Ishikawa (cell line): ENCODE data around the gene TYW5.

ENCODE experiments used
- CEBPB ChIP-seq: IDR thresholded peaks from 2 replicates; pipeline ENCODE4 v1.6.1; 2012
- CREB1 ChIP-seq: IDR thresholded peaks from 2 replicates; pipeline ENCODE4 v1.6.1; 2012; ENCODE audit warnings: low read depth
- EGR1 ChIP-seq: IDR thresholded peaks from 2 replicates; pipeline ENCODE4 v1.6.1; 2012
- EP300 ChIP-seq: IDR thresholded peaks from 2 replicates; pipeline ENCODE4 v1.6.1; 2012; ENCODE audit warnings: borderline replicate concordance
- FOXM1 ChIP-seq: IDR thresholded peaks from 2 replicates; pipeline ENCODE4 v1.6.1; 2012; ENCODE audit warnings: low read depth, borderline replicate concordance
- MAX ChIP-seq: IDR thresholded peaks from 2 replicates; pipeline ENCODE4 v1.6.1; 2012
- NFIC ChIP-seq: IDR thresholded peaks from 2 replicates; pipeline ENCODE4 v1.6.1; 2012
- RAD21 ChIP-seq: IDR thresholded peaks from 2 replicates; pipeline ENCODE4 v1.6.1; 2012; ENCODE audit warnings: low read depth
- TAF1 ChIP-seq: IDR thresholded peaks from 2 replicates; pipeline ENCODE4 v1.6.1; 2012; ENCODE audit warnings: low read depth, mild to moderate bottlenecking
- TCF12 ChIP-seq: IDR thresholded peaks from 2 replicates; pipeline ENCODE4 v1.6.1; 2012; ENCODE audit warnings: low read depth
- TEAD4 ChIP-seq: IDR thresholded peaks from 2 replicates; pipeline ENCODE4 v1.6.1; 2012
- USF1 ChIP-seq: IDR thresholded peaks from 2 replicates; pipeline ENCODE4 v1.6.1; 2012
- YY1 ChIP-seq: IDR thresholded peaks from 2 replicates; pipeline ENCODE4 v1.6.1; 2012; ENCODE audit warnings: low read depth
- ZBTB7A ChIP-seq: IDR thresholded peaks from 2 replicates; pipeline ENCODE4 v1.6.1; 2012; ENCODE audit warnings: low read depth
- TF ChIP-seq, protein P1 (sequence below): IDR thresholded peaks from 2 replicates; pipeline ENCODE4 v1.6.1; 2012; ENCODE audit warnings: low read depth, mild to moderate bottlenecking

Gene TYW5

GRCh38 chr2:199940373-199940772 is 14.9 kb downstream of the TYW5 start:
- TF ChIP-seq NFIC: no peak
- no peak for TF ChIP-seq TAF1
- no peak for TF ChIP-seq ZBTB7A
- TF ChIP-seq CEBPB: no peak
- no peak for TF ChIP-seq YY1
- TF ChIP-seq USF1: no peak
- no peak; the same call in 1 of the 2 replicates for TF ChIP-seq RAD21
- no peak for TF ChIP-seq MAX
- no peak for TF ChIP-seq EGR1
- TF ChIP-seq TEAD4: no peak
- no peak for TF ChIP-seq CREB1
- TF ChIP-seq, protein P1, sequence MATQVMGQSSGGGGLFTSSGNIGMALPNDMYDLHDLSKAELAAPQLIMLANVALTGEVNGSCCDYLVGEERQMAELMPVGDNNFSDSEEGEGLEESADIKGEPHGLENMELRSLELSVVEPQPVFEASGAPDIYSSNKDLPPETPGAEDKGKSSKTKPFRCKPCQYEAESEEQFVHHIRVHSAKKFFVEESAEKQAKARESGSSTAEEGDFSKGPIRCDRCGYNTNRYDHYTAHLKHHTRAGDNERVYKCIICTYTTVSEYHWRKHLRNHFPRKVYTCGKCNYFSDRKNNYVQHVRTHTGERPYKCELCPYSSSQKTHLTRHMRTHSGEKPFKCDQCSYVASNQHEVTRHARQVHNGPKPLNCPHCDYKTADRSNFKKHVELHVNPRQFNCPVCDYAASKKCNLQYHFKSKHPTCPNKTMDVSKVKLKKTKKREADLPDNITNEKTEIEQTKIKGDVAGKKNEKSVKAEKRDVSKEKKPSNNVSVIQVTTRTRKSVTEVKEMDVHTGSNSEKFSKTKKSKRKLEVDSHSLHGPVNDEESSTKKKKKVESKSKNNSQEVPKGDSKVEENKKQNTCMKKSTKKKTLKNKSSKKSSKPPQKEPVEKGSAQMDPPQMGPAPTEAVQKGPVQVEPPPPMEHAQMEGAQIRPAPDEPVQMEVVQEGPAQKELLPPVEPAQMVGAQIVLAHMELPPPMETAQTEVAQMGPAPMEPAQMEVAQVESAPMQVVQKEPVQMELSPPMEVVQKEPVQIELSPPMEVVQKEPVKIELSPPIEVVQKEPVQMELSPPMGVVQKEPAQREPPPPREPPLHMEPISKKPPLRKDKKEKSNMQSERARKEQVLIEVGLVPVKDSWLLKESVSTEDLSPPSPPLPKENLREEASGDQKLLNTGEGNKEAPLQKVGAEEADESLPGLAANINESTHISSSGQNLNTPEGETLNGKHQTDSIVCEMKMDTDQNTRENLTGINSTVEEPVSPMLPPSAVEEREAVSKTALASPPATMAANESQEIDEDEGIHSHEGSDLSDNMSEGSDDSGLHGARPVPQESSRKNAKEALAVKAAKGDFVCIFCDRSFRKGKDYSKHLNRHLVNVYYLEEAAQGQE: no peak
- TF ChIP-seq TCF12: no peak
- no peak for TF ChIP-seq FOXM1
- TF ChIP-seq EP300: no peak

- TF ChIP-seq TAF1 (no peak), EP300 (no peak), NFIC (no peak), FOXM1 (no peak), RAD21 (no peak), CREB1 (no peak), USF1 (no peak), ZBTB7A (no peak), TCF12 (no peak), EGR1 (no peak), YY1 (no peak), TEAD4 (no peak), CEBPB (no peak), MAX (no peak)
- TF ChIP-seq, protein P1: no peak
These were observed 18.7 kb downstream of the TYW5 start for GRCh38 chr2:199936554-199936953.

DNA sequence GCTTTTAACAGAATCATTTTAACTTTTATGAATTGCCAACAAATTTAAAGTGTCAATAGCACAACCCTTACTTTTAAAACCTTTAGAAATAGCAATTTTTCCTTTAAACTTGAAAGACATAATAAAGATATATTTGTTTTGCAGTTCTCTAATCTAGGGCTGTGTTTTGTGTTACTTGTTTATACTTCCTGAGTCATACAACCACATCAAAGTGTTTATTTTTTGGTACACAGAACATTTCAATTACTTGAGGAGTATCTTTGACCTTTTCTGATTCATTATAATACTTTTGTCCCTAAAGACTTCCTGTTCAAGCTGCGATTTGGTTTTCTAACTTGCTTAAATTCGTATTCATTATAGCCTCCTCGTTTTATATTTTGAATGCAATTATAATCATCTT is 21.8 kb downstream of the TYW5 start:
- TF ChIP-seq ZBTB7A (no peak), TEAD4 (no peak), USF1 (no peak), FOXM1 (no peak), NFIC (no peak), TAF1 (no peak), TCF12 (no peak), YY1 (no peak), CREB1 (no peak), CEBPB (no peak), RAD21 (no peak), EGR1 (no peak), EP300 (no peak), MAX (no peak)
- TF ChIP-seq, protein P1: no peak

DNA sequence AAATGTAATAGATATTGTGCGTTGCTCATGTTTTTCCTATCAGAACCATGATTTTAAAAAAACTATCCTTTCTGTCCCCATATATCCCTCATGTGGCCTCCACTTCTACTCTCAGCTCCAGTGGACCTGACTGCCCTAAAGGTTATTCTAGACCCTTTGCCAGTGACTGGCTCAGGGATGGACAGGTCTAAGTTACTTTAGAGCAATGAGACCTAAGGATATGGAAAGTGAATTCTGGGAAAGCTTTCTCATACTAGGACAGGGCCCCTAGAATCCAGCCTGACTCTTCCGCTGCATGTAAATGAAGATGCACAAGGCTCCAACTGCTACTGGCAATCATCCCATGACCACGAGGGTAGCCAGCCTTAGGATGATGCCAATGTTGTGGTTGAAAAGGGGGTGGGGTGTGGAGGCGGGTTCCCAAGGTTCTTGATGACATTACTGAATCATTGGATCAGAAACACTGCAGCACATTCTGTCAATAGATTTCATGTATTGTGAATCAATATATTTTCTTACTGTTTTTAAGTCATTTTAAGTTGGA is 22.9 kb downstream of the TYW5 start:
- TF ChIP-seq TAF1: no peak
- no peak for TF ChIP-seq EGR1
- TF ChIP-seq USF1: no peak
- TF ChIP-seq CEBPB: no peak
- no peak for TF ChIP-seq TEAD4
- TF ChIP-seq, protein P1: no peak
- TF ChIP-seq ZBTB7A: no peak
- no peak for TF ChIP-seq YY1
- TF ChIP-seq MAX: no peak
- no peak for TF ChIP-seq NFIC
